ENCODE data around the gene BICC1. TPM values are rescaled to one million over a fixed set of nuclear protein-coding genes. Genes with fewer than 3 reads are reported as not detected.

BICC1 gene
- total and polyA plus RNA-seq, 4 donors = 0.82 to 6.1 (median 4.5) TPM

DNA sequence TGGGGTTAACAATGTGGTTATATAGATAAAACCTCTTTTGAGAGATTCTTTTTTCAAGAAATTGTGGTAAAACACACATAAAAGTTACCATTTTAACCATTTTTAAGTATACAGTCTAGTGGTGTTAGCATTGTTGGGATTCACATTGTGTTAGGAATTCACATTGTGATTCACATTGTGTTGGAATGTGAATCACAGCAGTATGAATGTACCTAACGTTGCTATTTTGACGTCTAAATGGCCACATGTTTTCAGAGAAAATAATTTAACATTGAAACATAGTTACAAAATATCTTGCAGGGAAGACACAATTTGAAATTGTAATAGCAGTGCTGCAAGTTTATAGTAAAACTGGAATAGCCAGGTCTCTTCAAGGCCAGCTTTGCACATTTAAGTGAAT is 129.0 kb downstream of the BICC1 start:
- Histone ChIP-seq H3K27ac (ENCODE audit: low read depth in 1 of 2, low read length in 2 of 2) (no peak overlapping the region), H3K9me3 (ENCODE audit: control insufficient read depth in 4 of 4, low read length in 3 of 4) (no peaks in the 10 kb centered on the region), H3K9ac (ENCODE audit: low read depth in 1 of 2, low read length in 2 of 2) (no peak overlapping the region), H3K4me1 (ENCODE audit: control insufficient read depth in 4 of 4, insufficient read depth in 4 of 4, low read length in 3 of 4) (no peaks in the 10 kb centered on the region), H3K4me3 (ENCODE audit: low read depth in 1 of 3, low read length in 3 of 3) (no peak overlapping the region), H3K36me3 (ENCODE audit: control insufficient read depth in 4 of 4, insufficient read depth in 3 of 4, low read depth in 1 of 4, low read length in 3 of 4) (no peaks in the 10 kb centered on the region), H3K27me3 (ENCODE audit: control insufficient read depth in 4 of 4, insufficient read depth in 4 of 4, low read length in 3 of 4) (no peaks in the 10 kb centered on the region)
- TF ChIP-seq, protein P1, sequence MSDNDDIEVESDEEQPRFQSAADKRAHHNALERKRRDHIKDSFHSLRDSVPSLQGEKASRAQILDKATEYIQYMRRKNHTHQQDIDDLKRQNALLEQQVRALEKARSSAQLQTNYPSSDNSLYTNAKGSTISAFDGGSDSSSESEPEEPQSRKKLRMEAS (IDR thresholded peaks at IDR 0.05) = no peak
- TF ChIP-seq, protein P2, sequence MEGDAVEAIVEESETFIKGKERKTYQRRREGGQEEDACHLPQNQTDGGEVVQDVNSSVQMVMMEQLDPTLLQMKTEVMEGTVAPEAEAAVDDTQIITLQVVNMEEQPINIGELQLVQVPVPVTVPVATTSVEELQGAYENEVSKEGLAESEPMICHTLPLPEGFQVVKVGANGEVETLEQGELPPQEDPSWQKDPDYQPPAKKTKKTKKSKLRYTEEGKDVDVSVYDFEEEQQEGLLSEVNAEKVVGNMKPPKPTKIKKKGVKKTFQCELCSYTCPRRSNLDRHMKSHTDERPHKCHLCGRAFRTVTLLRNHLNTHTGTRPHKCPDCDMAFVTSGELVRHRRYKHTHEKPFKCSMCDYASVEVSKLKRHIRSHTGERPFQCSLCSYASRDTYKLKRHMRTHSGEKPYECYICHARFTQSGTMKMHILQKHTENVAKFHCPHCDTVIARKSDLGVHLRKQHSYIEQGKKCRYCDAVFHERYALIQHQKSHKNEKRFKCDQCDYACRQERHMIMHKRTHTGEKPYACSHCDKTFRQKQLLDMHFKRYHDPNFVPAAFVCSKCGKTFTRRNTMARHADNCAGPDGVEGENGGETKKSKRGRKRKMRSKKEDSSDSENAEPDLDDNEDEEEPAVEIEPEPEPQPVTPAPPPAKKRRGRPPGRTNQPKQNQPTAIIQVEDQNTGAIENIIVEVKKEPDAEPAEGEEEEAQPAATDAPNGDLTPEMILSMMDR (IDR thresholded peaks at IDR 0.05; ENCODE audit: low read depth, low read length, missing input control) = no peak
- TF ChIP-seq, protein P3, sequence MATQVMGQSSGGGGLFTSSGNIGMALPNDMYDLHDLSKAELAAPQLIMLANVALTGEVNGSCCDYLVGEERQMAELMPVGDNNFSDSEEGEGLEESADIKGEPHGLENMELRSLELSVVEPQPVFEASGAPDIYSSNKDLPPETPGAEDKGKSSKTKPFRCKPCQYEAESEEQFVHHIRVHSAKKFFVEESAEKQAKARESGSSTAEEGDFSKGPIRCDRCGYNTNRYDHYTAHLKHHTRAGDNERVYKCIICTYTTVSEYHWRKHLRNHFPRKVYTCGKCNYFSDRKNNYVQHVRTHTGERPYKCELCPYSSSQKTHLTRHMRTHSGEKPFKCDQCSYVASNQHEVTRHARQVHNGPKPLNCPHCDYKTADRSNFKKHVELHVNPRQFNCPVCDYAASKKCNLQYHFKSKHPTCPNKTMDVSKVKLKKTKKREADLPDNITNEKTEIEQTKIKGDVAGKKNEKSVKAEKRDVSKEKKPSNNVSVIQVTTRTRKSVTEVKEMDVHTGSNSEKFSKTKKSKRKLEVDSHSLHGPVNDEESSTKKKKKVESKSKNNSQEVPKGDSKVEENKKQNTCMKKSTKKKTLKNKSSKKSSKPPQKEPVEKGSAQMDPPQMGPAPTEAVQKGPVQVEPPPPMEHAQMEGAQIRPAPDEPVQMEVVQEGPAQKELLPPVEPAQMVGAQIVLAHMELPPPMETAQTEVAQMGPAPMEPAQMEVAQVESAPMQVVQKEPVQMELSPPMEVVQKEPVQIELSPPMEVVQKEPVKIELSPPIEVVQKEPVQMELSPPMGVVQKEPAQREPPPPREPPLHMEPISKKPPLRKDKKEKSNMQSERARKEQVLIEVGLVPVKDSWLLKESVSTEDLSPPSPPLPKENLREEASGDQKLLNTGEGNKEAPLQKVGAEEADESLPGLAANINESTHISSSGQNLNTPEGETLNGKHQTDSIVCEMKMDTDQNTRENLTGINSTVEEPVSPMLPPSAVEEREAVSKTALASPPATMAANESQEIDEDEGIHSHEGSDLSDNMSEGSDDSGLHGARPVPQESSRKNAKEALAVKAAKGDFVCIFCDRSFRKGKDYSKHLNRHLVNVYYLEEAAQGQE (IDR thresholded peaks at IDR 0.05) = no peak
- TF ChIP-seq, protein P4, sequence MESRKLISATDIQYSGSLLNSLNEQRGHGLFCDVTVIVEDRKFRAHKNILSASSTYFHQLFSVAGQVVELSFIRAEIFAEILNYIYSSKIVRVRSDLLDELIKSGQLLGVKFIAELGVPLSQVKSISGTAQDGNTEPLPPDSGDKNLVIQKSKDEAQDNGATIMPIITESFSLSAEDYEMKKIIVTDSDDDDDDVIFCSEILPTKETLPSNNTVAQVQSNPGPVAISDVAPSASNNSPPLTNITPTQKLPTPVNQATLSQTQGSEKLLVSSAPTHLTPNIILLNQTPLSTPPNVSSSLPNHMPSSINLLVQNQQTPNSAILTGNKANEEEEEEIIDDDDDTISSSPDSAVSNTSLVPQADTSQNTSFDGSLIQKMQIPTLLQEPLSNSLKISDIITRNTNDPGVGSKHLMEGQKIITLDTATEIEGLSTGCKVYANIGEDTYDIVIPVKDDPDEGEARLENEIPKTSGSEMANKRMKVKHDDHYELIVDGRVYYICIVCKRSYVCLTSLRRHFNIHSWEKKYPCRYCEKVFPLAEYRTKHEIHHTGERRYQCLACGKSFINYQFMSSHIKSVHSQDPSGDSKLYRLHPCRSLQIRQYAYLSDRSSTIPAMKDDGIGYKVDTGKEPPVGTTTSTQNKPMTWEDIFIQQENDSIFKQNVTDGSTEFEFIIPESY (IDR thresholded peaks at IDR 0.05) = no peak
- TF ChIP-seq FOXA1 (IDR thresholded peaks at IDR 0.05) (no peak), JUND (IDR thresholded peaks at IDR 0.05) (no peak), GABPA (IDR thresholded peaks at IDR 0.05 in 1 of 2, conservative IDR thresholded peaks at IDR 0.05 in 1 of 2) (no peak), RXRA (IDR thresholded peaks at IDR 0.05) (no peak), HNF4G (IDR thresholded peaks at IDR 0.05) (no peak), SP1 (IDR thresholded peaks at IDR 0.05) (no peak), EGR1 (IDR thresholded peaks at IDR 0.05; ENCODE audit: low read depth in 2 of 2) (no peak), HNF4A (conservative IDR thresholded peaks at IDR 0.05) (no peak), FOXA2 (IDR thresholded peaks at IDR 0.05) (no peak), YY1 (IDR thresholded peaks at IDR 0.05) (no peak)
- TF ChIP-seq, protein P5, sequence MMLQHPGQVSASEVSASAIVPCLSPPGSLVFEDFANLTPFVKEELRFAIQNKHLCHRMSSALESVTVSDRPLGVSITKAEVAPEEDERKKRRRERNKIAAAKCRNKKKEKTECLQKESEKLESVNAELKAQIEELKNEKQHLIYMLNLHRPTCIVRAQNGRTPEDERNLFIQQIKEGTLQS (IDR thresholded peaks at IDR 0.05) = no peak
- DNase-seq (ENCODE audit: low spot score) = no peak
- 68% methylated on average over 2 of the region's 2 CpGs for WGBS

DNA sequence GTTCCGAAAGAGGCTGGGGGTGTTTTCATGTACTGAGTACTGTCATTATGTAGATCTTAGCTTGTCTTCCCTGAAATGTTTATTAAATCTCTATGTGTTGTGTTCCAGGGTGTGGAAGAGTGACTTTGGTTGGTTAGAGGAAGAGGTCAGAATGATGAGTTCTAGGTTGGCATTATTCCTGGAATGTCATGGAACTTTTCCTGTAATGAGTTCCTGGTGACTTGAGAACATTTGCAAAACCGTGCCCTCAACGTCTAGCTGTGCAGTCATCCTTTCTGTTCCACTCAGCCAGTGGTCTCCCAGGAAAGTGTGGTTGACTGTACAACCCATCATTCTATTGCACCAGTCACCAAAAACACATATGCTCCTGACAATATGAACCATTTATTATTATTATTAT is 129.6 kb downstream of the BICC1 start:
- Histone ChIP-seq H3K9me3 (ENCODE audit: control insufficient read depth in 4 of 4, low read length in 3 of 4) (no peaks in the 10 kb centered on the region), H3K36me3 (ENCODE audit: control insufficient read depth in 4 of 4, insufficient read depth in 3 of 4, low read depth in 1 of 4, low read length in 3 of 4) (no peaks in the 10 kb centered on the region), H3K9ac (ENCODE audit: low read depth in 1 of 2, low read length in 2 of 2) (no peak overlapping the region), H3K27me3 (ENCODE audit: control insufficient read depth in 4 of 4, insufficient read depth in 4 of 4, low read length in 3 of 4) (no peaks in the 10 kb centered on the region), H3K4me3 (ENCODE audit: low read depth in 1 of 3, low read length in 3 of 3) (no peak overlapping the region), H3K27ac (ENCODE audit: low read depth in 1 of 2, low read length in 2 of 2) (no peak overlapping the region), H3K4me1 (ENCODE audit: control insufficient read depth in 4 of 4, insufficient read depth in 4 of 4, low read length in 3 of 4) (no peaks in the 10 kb centered on the region)
- no peak for DNase-seq (ENCODE audit: low spot score)
- WGBS = 81% methylated on average over 3 of the region's 3 CpGs
- no peak for TF ChIP-seq YY1 (IDR thresholded peaks at IDR 0.05)
- no peak for TF ChIP-seq EGR1 (IDR thresholded peaks at IDR 0.05; ENCODE audit: low read depth in 2 of 2)
- TF ChIP-seq, protein P3 (IDR thresholded peaks at IDR 0.05) = no peak
- TF ChIP-seq GABPA (IDR thresholded peaks at IDR 0.05 in 1 of 2, conservative IDR thresholded peaks at IDR 0.05 in 1 of 2) = no peak
- TF ChIP-seq, protein P1 (IDR thresholded peaks at IDR 0.05) = no peak
- TF ChIP-seq, protein P2 (IDR thresholded peaks at IDR 0.05; ENCODE audit: low read depth, low read length, missing input control) = no peak
- no peak for TF ChIP-seq JUND (IDR thresholded peaks at IDR 0.05)
- TF ChIP-seq TAF1 (conservative IDR thresholded peaks at IDR 0.05) = no peak
- TF ChIP-seq HNF4A (conservative IDR thresholded peaks at IDR 0.05) = no peak

Measured in liver (tissue), 9 donors.